OCI-M1 (cell line): Measurements from ENCODE around the gene ARHGAP6.
A peak's percentile ranks its signal among the peaks of the same experiment; 100 is the strongest.

Experiments
- DNase-seq: peaks from one replicate; lab custom pipeline; 2025; lab: John Stamatoyannopoulos, UW

ARHGAP6 gene

GRCh38 chrX:11461201-11462001 lies 204.3 kb downstream of the ARHGAP6 start:
- DNase-seq, result peak; percentile 89

GRCh38 chrX:11460347-11460746 lies 205.4 kb downstream of the ARHGAP6 start:
- DNase-seq, result peak; percentile 55

GRCh38 chrX:11458170-11458569 lies 207.6 kb downstream of the ARHGAP6 start:
- no peak for DNase-seq

GRCh38 chrX:11451151-11451550 lies 214.6 kb downstream of the ARHGAP6 start:
- DNase-seq, result no peak

- DNase-seq, result no peak
Observed at GRCh38 chrX:11450354-11450753, 215.4 kb downstream of the ARHGAP6 start.

GRCh38 chrX:11449613-11450012 lies 216.1 kb downstream of the ARHGAP6 start:
- peak; percentile 7 for DNase-seq

GRCh38 chrX:11447418-11447817 lies 218.3 kb downstream of the ARHGAP6 start:
- no peak for DNase-seq

- DNase-seq, result no peak
Observed at GRCh38 chrX:11446949-11447348, 218.8 kb downstream of the ARHGAP6 start.

- DNase-seq, result no peak
Observed at GRCh38 chrX:11446336-11446735, 219.4 kb downstream of the ARHGAP6 start.

GRCh38 chrX:11445540-11445939 lies 220.2 kb downstream of the ARHGAP6 start:
- peak; percentile 8 for DNase-seq

- DNase-seq, result no peak
Observed at GRCh38 chrX:11444052-11444451, 221.7 kb downstream of the ARHGAP6 start.

- DNase-seq, result no peak
Observed at GRCh38 chrX:11439846-11440245, 225.9 kb downstream of the ARHGAP6 start.

GRCh38 chrX:11438767-11439166 lies 227.0 kb downstream of the ARHGAP6 start:
- DNase-seq, result no peak

GRCh38 chrX:11438380-11438723 lies 227.4 kb downstream of the ARHGAP6 start:
- DNase-seq, result no peak

GRCh38 chrX:11437642-11438379 lies 227.9 kb downstream of the ARHGAP6 start:
- peak; percentile 7 for DNase-seq

GRCh38 chrX:11435568-11435967 lies 230.2 kb downstream of the ARHGAP6 start:
- no peak for DNase-seq

GRCh38 chrX:11434607-11435006 lies 231.1 kb downstream of the ARHGAP6 start:
- no peak for DNase-seq

GRCh38 chrX:11431786-11432185 lies 233.9 kb downstream of the ARHGAP6 start:
- DNase-seq, result peak; percentile 43

- DNase-seq, result no peak
Observed at GRCh38 chrX:11430271-11430670, 235.4 kb downstream of the ARHGAP6 start.

GRCh38 chrX:11429538-11430085 lies 236.1 kb downstream of the ARHGAP6 start:
- DNase-seq, result no peak

- no peak for DNase-seq
Observed at GRCh38 chrX:11427453-11428071, 238.2 kb downstream of the ARHGAP6 start.

- no peak for DNase-seq
Observed at GRCh38 chrX:11426712-11427452, 238.8 kb downstream of the ARHGAP6 start.
